T-helper 1 cell treated with Interleukin-12 subunit alpha and Interleukin-12 subunit beta and Interleukin-4 antibody, amounts not matched to agents 30 ng/mL and 1 ng/mL, for 36 hours (primary cell): Measurements from ENCODE around the gene WFDC2. TPM values are rescaled to one million over a fixed set of nuclear protein-coding genes. Genes with fewer than 3 reads are reported as not detected.
"Not testable (repeated sequence)": the region's sequence is repeated elsewhere in the genome, so short reads cannot be mapped to it uniquely, and the experiment has no call there.

Source experiments
- intact Hi-C: fragments of 100-400 bp; cut with micrococcal nuclease; formaldehyde crosslinking; loops from one replicate; pipeline ENCODE4 v1.15.1; 2024
- total RNA-seq: library from RNA; stranded (reverse); gene quantifications from 2 replicates; pipeline ENCODE4 v1.2.3, GENCODE V29; 2022

WFDC2 gene
- total RNA-seq, 1 donor from 2014 or later, result 0.34 TPM

DNA sequence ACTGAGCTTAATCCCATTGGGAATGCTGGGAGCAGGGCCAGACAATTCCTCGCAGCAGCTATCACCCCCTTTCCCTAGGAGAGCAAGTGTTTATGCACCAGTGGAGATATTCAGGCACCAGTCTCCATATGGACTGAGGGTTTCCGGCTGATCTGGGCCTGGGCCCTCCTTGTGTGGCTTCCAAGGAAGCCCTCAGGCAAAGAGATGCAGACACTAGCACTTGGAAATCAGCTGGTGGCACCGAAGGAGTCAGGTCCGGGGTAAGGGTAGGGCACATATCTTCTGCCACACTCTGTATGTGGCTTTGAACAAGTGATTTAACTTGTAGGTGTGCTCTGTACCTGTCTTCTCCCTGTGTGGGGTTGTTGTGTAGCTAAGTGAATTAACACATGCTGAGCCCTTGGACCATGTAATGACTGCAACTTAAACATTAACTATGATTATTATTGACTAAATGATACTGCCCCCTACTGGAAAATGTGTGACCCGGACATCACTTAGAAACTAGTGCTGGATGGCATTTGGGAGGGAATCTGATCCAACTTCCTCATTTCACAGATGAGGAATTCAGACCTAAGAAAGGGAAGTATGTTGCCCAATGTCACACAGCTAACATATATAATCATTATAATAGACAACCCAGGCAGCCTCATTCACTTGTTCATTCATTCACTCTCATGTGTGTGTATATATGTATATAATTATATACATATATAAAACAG lies 19.3 kb upstream of the WFDC2 start:
- intact Hi-C loops, result loop anchor here (1.0 to 2.0 kb wide), 4 partner anchors 13 to 131 kb away; partner anchors contain the start of gene SYS1

GRCh38 chr20:45452238-45452637 lies 17.3 kb upstream of the WFDC2 start:
- intact Hi-C loops, result no loop called here

- intact Hi-C loops, result no loop called here
Measured at GRCh38 chr20:45452772-45453691, 16.5 kb upstream of the WFDC2 start.

DNA sequence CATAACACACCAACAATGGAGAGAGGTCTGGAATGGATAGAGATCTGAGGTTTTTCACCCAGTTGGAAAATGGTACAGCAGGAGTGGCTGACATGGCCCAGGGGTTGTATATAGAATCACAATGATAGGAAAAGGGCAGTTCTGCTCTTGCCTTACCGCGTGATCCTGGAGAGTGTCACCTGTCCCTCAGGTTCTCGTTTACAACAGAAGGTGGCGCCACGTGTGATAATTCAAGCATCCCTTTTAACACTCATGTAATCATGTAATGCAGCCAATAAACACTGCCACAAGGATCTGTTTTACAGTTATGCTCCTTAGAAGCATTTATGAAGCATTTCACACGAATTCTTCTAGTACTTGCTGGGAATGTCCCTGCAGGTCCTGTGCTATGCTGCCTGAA lies 12.9 kb upstream of the WFDC2 start:
- intact Hi-C loops, result loop anchor here (1.0 kb wide), 1 partner anchor 315 kb away; no protein-coding TSS in a partner anchor

GRCh38 chr20:45459606-45460005 lies 9.9 kb upstream of the WFDC2 start:
- intact Hi-C loops, result no loop called here

- intact Hi-C loops, result no loop called here
Measured at GRCh38 chr20:45461225-45461624, 8.3 kb upstream of the WFDC2 start.

DNA sequence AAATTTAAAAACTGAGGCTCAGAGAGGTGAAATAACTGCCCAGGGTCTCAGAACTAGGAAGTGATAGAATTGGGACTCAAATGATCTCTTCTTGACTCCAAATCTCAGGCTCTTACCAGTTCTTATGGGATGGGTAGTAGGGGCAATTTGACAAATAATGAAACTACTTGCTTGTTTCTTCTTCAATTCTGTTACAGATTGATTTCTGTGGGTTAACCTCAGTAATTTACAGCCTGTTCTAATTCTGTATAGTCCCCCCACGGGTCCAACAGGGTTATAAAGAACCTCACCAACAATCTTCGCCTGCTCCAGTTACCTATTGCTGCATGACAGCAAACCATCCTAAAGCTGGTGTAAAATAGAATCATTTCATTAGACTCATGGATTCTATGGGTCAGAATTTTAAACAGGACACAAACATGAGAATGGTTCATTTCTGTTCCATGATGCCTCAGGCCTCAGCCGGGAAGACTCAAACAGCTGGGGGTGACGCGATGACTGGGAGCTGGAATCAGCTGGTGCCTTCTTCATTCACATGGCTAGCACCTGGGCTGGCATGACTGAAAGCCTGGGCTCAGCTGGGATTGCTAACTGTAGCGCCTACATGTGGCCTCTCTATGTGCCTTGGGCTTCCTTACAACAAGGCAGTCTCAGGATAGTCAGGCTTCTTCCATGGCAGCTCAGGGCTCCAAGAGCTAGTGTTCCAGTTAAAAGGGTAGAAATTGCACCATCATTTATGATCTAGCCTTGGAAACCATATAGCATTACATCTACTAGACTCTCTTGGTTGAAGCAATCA lies 6.6 kb upstream of the WFDC2 start:
- intact Hi-C loops, result no loop called here

- intact Hi-C loops, result no loop called here
Measured at GRCh38 chr20:45463709-45464108, 5.8 kb upstream of the WFDC2 start.

DNA sequence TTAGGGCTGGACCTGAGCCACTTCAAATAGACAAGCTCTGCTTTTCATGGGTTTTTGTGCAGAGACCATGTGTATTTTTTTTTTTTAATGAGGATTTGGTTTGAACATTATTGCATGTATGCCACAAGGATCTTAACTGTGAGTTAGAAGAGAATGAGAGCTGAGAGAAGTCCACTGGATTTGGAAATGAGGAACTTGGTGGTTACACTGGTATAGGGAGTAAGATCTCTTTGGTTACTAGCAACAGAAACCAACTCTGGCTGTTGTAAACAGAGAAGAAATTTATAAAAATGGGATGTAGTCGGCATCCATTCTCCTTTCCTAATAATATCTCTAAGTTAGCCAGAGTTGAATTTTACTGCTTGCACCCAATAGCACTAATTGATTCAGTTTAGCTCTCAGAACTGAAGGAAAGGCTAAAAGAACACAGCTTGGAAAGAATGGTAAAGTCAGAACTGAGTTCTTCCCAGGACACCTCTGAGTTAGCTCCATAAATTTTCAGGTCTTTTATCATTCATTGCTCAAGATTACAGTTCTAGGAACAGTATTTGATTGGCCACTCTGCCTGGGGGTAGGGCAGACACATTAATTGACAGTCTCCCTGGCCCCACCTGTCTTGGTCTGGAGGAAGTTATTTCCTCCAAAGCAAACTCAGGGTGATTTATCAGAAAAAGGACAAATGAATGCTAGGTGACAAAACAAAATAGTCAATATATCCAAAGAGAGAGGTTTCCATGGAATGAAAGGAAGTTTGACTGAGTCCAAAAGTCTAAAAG lies 3.9 kb upstream of the WFDC2 start:
- intact Hi-C loops, result no loop called here

DNA sequence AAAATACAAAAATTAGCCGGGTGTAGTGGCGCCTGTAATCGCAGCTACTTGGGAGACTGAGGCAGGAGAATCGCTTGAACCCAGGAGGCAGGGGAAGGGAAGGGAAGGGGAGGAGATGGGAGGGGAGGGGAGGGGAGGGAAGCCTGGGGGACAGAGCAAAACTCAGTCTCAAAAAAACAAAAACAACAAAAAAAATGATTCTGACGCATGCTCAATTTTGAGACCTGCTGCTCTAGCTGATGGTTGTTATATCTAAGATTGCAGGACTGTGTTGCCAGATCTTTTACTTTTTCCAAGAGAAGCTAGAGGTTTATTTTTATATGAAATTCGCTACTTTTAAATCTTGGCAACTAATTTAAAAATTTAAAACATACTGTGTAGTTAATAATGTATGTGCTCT lies 2.4 kb upstream of the WFDC2 start:
- intact Hi-C loops, result no loop called here

GRCh38 chr20:45467861-45468260 lies 1.7 kb upstream of the WFDC2 start:
- intact Hi-C loops, result no loop called here

DNA sequence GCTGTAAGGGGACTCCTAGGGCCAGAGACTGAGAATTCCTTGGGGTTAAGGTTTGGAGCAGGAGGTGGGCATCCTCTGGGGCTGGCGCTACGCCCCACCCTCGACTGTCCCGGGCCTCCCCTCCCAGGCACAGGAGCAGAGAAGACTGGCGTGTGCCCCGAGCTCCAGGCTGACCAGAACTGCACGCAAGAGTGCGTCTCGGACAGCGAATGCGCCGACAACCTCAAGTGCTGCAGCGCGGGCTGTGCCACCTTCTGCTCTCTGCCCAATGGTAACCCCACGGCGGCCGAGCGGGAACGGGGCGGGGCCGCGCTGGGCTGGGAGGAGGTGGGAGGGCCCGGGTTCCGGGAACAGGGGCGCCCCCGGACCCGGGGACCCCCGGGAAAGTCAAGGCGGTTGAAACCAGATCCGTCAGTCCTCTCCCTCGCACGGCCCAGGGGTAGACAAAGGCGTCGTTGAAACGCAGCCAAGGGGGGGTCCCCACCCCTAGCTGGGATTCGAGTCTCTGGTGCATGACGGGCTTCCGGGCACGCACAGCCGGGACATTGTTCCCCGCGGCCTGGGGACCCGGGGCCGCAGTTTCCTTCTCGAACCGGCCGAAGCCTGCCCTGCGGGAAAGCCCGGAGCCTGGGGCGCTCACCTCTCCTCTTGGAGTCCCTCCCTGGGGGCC lies 844 bp downstream of the WFDC2 start:
- intact Hi-C loops, result no loop called here

- intact Hi-C loops, result no loop called here
Measured at GRCh38 chr20:45470937-45471336, 1.4 kb downstream of the WFDC2 start.

- intact Hi-C loops, result not testable (repeated sequence)
Measured at GRCh38 chr20:45472286-45472685, 2.7 kb downstream of the WFDC2 start.

- intact Hi-C loops, result not testable (repeated sequence)
Measured at GRCh38 chr20:45477530-45478148, 8.1 kb downstream of the WFDC2 start.

GRCh38 chr20:45479822-45480221 lies 10.3 kb downstream of the WFDC2 start:
- intact Hi-C loops, result no loop called here

DNA sequence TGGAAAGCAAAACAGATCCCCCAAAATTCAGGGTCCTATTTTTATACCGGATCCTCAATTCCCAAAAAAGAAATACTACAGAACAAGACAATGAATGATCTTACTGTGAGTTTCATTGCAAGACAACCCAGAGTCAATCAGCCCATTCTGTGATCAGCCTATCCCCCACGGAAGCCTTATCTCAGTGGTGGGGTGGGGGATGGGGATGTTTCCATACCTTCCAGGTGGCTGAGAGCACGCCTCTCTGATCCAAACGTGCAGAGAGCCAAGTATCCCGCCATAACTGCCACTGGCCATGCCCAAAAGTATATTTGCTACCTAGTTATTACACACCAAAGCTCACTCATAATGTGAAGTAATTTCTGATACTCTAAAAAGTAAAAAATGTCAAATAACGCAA lies 15.1 kb downstream of the WFDC2 start:
- intact Hi-C loops, result no loop called here

- intact Hi-C loops, result no loop called here
Measured at GRCh38 chr20:45485388-45485787, 15.8 kb downstream of the WFDC2 start.

DNA sequence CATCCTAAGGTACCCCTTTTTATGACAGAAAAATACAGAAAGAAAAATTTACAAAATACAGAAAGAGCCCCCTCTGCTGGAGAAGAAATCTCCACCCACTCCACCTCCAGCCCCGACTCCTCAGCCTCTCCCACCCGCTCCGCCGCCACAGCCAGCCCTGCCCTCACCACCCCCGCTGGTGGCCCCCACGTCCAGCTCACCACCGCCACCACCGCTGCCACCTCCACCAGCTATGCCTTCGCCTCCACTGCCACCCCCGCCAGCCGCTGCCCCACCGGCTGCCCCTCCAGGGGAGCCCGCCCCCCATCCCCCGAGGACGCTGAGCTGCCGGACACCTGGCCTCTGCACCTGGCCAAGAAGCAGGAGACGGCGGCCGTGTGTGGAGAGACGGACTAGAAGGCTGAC lies 17.7 kb downstream of the WFDC2 start:
- intact Hi-C loops, result no loop called here

- intact Hi-C loops, result no loop called here
Measured at GRCh38 chr20:45489083-45489531, 19.6 kb downstream of the WFDC2 start.
